Subcutaneous abdominal adipose tissue (tissue), 5 donors: ENCODE measurements around the gene UBE2E2.

Experiments used
- H3K27ac ChIP-seq: one replicate; pipeline ENCODE4 v1.7.0; 2013; ENCODE audit warnings: low read depth, mild to moderate bottlenecking, inconsistent platforms, low read length, moderate library complexity
- H3K27me3 ChIP-seq, 5 donors: one replicate each; pipeline ENCODE4 v1.7.0; 2013; ENCODE audit warnings: low read length in 5 of 5, inconsistent platforms in 1 of 5; ENCODE audit not compliant: control insufficient read depth in 5 of 5, insufficient read depth in 4 of 5
- H3K36me3 ChIP-seq, 5 donors: one replicate each; pipeline ENCODE4 v1.7.0; 2013; ENCODE audit warnings: low read length in 5 of 5; ENCODE audit not compliant: control insufficient read depth in 5 of 5, insufficient read depth in 5 of 5
- H3K4me1 ChIP-seq, 5 donors: one replicate each; pipeline ENCODE4 v1.7.0; 2013; ENCODE audit warnings: low read length in 5 of 5, mild to moderate bottlenecking in 3 of 5, moderate library complexity in 1 of 5; ENCODE audit not compliant: control insufficient read depth in 5 of 5, insufficient read depth in 5 of 5
- H3K4me3 ChIP-seq, 5 donors: one replicate each; pipeline ENCODE4 v1.7.0; 2013; ENCODE audit warnings: low read length in 5 of 5, low read depth in 1 of 5
- H3K9ac ChIP-seq, 5 donors: one replicate each; pipeline ENCODE4 v1.7.0; 2013; ENCODE audit warnings: low read length in 5 of 5, mild to moderate bottlenecking in 4 of 5, moderate library complexity in 3 of 5
- H3K9me3 ChIP-seq, 5 donors: one replicate each; pipeline ENCODE4 v1.7.0; 2013; ENCODE audit warnings: low read length in 5 of 5; ENCODE audit not compliant: control insufficient read depth in 5 of 5
- donor health status: healthy.
- donor health status: healthy.
- donor health status: healthy.
- donor health status: healthy.
- donor health status: healthy.

Gene UBE2E2

DNA sequence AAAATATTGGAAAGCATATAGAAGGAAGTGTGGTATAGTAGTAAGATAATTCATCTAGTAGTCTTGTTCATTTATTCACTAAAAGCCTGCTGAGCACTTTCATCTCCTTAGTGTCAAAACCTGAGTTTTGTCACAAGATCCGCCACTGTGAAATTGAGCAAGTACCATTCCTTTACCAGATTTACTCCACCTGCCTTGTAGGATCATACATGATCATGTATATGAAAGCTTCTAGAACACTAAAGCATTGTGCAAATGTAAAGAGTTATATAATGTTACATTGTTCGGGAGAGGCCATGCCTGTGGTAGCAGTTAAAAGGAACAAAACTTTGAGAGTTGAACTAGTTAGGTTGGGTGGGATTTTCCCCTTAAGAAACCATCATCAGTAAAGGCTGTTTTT, 35.0 kb downstream of the UBE2E2 start:
- Histone ChIP-seq H3K27me3 (no peaks in the 10 kb centered on the region), H3K9ac (no peak overlapping the region), H3K4me3 (no peak overlapping the region), H3K27ac (peak overlapping the region; percentile 54), H3K4me1 (peaks cover 0 to 24% (median 14%) of the 10 kb centered on the region in 5 donors), H3K36me3 (no peaks in the 10 kb centered on the region), H3K9me3 (no peaks in the 10 kb centered on the region)

DNA sequence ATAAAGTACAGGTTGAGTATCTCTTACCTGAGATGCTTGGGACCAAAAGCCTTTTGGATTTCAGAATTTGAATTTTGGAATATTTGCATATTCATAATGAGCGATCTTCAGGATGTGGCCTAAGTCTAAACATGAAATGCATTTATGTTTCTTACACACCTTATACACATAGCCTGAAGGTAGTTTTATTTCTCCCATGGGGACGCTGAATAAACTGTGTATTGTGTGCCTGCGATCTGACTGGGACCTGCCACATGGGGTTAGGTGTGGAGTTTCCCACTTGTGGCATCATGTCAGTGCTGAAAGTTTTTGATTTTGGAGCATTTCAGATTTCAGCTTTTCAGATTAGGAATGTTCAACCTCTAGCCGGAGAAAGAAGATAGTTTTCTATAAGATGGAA, 35.5 kb downstream of the UBE2E2 start:
- no peaks in the 10 kb centered on the region for H3K27me3 ChIP-seq
- no peaks in the 10 kb centered on the region for H3K9me3 ChIP-seq
- no peak overlapping the region for H3K4me3 ChIP-seq
- H3K9ac ChIP-seq = no peak overlapping the region
- peak overlapping the region; percentile 54 for H3K27ac ChIP-seq
- H3K4me1 ChIP-seq = peaks cover 0 to 22% (median 14%) of the 10 kb centered on the region in 5 donors
- H3K36me3 ChIP-seq = no peaks in the 10 kb centered on the region

DNA sequence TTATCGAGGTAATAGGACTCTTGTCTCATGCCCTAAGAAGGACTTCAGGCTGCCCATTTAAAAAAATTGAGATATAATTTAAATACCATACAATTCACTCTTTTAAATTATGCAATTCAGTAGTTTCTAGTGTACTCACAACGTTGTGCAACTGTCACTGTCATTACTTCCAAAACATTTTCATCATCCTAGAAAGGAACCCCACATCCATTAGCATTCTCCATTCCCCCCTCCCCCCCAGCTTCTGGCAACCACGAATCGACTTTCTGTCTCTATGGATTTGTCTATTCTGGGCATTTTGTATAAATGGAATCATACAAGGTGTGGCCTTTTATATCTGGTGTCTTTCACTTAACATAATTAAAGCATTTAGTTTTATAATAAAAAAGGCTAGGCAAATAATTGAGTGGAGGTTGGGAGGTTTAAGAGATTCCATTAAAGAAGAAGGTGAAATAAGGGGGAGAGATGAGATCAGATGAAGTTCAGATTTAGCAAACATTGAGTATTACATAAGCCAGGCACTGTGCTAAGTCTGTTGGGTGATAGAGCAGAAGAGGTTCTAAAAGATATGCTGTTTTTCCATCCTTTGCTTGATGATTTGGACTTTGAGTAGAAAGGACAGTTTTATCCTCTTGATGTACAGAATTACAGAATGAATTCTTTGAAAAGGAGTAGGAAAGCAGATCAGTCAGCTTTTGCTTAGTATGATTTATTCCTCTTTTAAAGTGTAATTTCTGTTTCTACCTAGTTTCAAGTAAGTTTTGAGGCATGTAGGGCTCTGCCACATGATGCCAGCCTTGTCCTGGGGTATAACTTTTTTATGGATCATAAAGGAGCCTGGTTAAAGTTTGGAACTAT, 36.3 kb downstream of the UBE2E2 start:
- H3K4me1 ChIP-seq = peaks cover 0 to 22% (median 14%) of the 10 kb centered on the region in 5 donors
- no peaks in the 10 kb centered on the region for H3K36me3 ChIP-seq
- H3K9me3 ChIP-seq = no peaks in the 10 kb centered on the region
- peak overlapping the region; percentile 54 for H3K27ac ChIP-seq
- no peak overlapping the region for H3K9ac ChIP-seq
- H3K27me3 ChIP-seq = no peaks in the 10 kb centered on the region
- no peak overlapping the region for H3K4me3 ChIP-seq

DNA sequence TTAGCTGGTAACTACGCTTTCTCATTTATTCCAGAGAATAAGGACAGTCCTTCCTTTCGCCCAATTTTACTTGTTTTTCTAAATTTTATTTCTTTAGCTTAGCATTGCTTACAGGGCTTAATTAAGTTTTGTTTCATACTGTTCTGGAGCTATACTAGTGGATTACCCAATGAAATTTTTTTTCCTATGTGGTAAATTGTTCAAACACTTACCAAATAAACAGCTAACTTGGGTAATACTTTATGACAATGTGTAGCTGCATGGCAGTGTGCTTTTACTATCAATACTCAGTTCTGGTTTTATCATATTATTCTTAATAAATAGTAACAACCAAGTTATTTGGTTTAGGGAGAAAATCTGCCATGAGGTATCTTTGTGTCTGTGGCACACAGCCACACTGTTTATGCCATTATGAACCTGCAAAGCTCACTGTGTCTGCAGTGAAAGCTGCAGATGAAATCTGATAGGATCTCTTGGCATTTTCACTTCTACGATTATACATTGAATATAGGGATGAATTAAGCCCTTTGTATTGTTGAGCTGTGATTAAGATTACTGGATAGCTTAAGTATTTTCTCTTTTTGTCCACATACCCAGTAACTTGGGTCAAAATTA, 37.2 kb downstream of the UBE2E2 start:
- Histone ChIP-seq H3K9ac (no peak overlapping the region), H3K9me3 (no peaks in the 10 kb centered on the region), H3K27ac (peak overlapping the region; percentile 54), H3K27me3 (no peaks in the 10 kb centered on the region), H3K36me3 (no peaks in the 10 kb centered on the region), H3K4me3 (no peak overlapping the region), H3K4me1 (peaks cover 0 to 22% (median 14%) of the 10 kb centered on the region in 5 donors)

DNA sequence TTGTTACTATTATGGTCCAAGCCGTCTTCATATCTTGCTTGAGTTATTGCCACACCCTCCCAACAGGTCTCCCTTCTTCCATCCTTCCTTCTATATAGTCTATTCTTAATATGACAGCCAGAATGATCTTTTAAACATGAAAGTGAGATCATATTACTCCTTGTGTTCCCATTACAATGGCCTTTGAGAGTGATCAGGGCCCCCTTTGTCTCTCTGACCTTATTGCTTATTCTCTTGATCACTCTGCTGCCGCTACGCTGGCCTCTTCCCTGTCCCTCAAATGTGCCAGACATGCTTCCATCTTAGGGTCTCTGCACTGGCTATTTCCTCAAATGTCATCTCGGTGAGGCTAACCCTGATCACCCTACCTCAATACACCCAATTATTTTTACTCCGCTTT, 38.1 kb downstream of the UBE2E2 start:
- Histone ChIP-seq H3K4me3 (no peak overlapping the region), H3K27ac (no peak overlapping the region), H3K9ac (no peak overlapping the region)

DNA sequence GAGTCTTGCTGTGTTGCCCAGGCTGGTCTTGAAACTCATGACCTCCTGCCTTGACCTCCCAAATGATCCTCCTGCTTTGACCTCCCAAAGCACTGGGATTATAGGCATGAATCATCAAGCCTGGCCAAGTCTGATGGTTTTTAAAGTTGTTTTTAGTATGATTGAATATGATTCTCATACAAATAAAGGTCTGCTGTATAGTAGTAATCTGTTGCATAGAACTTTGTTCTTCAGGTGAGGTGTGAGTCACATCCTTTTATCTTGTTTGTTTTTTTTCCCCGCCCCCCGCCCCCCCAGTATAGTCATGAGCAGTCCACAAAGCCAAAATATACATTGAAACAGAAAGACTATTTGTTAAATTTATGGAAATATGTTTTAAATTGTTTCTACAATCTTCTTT, 39.0 kb downstream of the UBE2E2 start:
- Histone ChIP-seq H3K36me3 (no peaks in the 10 kb centered on the region), H3K9me3 (no peaks in the 10 kb centered on the region), H3K27ac (no peak overlapping the region), H3K4me3 (no peak overlapping the region), H3K4me1 (peaks cover 0 to 17% (median 14%) of the 10 kb centered on the region in 5 donors), H3K9ac (no peak overlapping the region), H3K27me3 (no peaks in the 10 kb centered on the region)

More for the DNA sequence above, 38.1 kb downstream of the UBE2E2 start:
- Histone ChIP-seq H3K36me3 (no peaks in the 10 kb centered on the region), H3K27me3 (no peaks in the 10 kb centered on the region), H3K9me3 (no peaks in the 10 kb centered on the region), H3K4me1 (peaks cover 0 to 22% (median 14%) of the 10 kb centered on the region in 5 donors)

DNA sequence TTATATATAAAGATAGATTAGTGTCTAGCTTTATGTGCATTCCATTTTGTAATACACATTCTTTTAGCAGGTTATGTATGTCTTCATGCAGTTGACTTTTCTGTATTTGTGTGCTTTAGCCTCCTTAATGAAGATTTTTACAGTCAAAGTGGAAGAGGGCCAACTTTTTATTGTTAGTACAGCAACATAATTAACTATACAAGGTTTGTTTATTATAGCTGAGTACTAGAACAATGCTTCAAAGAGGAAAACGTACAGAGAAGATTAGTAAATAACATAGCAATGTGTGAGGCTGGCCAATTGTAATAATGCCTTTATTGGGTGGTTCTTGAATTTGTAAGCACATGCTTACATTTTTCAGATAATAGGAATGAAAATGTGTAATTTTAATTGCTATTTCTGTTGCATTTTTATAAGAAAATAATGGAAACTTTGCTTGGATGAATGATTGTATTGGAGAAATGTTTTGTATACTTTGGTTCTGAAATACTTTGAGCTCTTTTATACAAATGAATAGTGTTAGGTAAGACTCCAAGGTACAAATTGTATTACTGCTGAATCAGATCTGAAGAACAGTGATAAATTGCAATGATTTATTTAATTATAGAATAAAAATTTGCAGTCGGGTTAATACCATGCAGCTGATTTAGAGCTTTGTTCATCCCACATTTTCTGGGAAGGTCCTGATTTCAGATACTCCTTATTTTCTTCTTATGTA, 41.4 kb downstream of the UBE2E2 start:
- peaks cover 0 to 27% (median 10%) of the 10 kb centered on the region in 5 donors for H3K4me1 ChIP-seq
- no peaks in the 10 kb centered on the region for H3K9me3 ChIP-seq
- H3K9ac ChIP-seq = no peak overlapping the region
- H3K27ac ChIP-seq = no peak overlapping the region
- H3K27me3 ChIP-seq = no peaks in the 10 kb centered on the region
- no peaks in the 10 kb centered on the region for H3K36me3 ChIP-seq
- H3K4me3 ChIP-seq = no peak overlapping the region

DNA sequence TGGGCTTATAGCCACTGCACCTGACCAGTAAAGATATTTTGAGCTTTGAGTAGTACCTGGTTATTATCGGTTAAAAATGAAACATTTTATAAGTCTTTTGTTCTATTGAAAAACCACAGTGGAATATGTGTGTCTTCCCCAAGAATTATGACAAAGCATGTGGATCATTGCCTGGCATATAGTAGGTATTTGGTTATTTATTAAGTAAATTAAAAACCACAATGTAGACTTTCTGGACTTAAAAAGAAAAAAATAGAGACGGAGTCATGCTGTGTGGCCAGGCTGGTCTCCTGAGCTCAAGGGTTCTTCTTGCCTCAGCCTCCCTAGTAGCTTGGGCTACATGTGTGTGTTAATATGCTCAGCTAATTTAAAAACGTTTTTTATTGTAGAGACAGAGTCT, 43.5 kb downstream of the UBE2E2 start:
- H3K9me3 ChIP-seq = no peaks in the 10 kb centered on the region
- peaks cover 0 to 17% (median 2%) of the 10 kb centered on the region in 5 donors for H3K4me1 ChIP-seq
- no peak overlapping the region for H3K4me3 ChIP-seq
- no peaks in the 10 kb centered on the region for H3K27me3 ChIP-seq
- no peak overlapping the region for H3K27ac ChIP-seq
- H3K36me3 ChIP-seq = no peaks in the 10 kb centered on the region
- H3K9ac ChIP-seq = no peak overlapping the region

DNA sequence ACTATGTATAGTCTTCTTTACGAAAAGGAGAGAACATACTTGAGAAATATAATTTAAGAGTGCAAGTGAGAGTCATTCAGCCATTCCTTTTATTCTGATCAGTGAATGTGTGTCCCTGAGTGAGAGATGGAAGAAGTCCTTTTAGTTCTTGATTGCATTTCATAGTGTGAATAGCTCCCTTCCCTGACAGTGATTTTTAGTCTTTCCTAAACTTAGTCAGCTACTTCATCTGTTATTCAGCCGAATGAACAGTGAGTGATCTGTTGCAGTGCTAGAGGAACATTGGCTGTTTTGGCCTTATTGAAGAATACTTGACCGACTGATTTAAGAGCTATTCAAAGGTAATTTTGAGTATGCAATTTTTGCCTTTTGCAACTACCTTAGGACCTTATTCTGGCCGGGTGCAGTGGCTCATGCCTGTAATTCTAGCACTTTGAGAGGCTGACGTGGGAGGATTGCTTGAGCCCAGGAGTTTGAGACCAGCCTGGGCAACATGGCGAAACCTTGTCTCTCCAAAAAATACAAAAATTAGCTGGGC, 45.5 kb downstream of the UBE2E2 start:
- Histone ChIP-seq H3K27ac (no peak overlapping the region), H3K36me3 (no peaks in the 10 kb centered on the region), H3K27me3 (no peaks in the 10 kb centered on the region), H3K4me3 (no peak overlapping the region), H3K9me3 (no peaks in the 10 kb centered on the region), H3K9ac (no peak overlapping the region), H3K4me1 (peaks cover 0 to 17% (median 2%) of the 10 kb centered on the region in 5 donors)
